ENCODE results near the gene SCGN.
"Not testable (repeated sequence)": the region's sequence is repeated elsewhere in the genome, so short reads cannot be mapped to it uniquely, and the experiment has no call there.

The SCGN gene

DNA sequence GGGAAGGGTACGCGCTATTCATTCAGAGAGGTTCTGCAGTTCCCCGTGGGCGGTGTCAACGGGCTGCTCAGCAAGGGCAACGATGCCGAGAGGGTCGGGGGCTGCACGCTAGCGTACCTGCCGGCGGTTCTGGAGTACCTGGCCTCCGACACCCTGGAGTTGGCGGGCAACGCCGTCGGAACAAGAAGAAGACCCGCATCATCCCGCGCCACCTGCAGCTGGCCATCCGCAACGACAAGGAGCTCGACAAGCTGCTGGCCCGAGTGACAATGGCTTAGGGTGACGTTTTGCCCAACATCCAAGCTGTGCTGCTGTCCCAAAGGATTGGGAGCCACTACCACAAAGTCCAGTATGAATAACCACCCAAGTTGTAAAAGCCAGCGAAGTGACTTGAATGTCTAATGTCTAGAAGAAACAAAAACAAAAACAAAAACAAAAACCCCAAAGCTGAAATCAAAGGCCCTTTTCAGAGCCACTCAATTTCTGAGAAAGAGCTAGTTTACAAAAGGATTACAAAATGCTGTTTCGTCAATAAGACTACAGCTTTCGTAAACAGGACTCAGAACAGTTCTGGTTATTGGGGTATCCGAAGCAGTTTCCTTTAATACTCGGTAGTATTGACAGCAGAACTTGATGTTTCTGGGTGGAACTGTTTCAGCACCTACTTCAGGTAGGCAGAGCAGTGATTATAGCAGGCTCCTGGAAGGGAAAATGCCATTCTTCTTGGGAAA, 80.6 kb downstream of the SCGN start:
- DNase-seq = no peak

GRCh38 chr6:25735261-25735660, 83.2 kb downstream of the SCGN start:
- DNase-seq = no peak

GRCh38 chr6:25743868-25744267, 91.9 kb downstream of the SCGN start:
- DNase-seq = no peak

- no peak for DNase-seq
Observed at GRCh38 chr6:25745836-25746235, 93.8 kb downstream of the SCGN start.

- no peak for DNase-seq
Observed at GRCh38 chr6:25746968-25747367, 95.0 kb downstream of the SCGN start.

DNA sequence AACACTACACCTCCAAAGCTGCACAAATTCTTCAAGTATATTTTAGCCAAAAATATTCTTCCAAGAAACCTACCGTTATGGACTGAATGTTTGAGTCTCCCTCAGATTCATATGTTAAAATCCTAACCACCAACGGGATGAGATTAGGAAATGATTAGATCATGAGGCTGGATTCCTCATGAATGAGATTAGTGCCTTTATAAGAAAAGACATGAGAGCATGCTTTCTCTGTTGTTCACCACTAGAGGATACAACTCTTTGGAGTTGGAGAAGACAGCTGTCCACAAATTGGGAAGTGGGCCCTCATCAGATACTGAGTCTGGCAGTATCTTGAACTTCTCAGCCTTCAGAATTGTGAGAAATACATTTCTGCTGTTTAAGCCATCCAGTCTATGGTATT, 95.5 kb downstream of the SCGN start:
- DNase-seq = no peak

DNA sequence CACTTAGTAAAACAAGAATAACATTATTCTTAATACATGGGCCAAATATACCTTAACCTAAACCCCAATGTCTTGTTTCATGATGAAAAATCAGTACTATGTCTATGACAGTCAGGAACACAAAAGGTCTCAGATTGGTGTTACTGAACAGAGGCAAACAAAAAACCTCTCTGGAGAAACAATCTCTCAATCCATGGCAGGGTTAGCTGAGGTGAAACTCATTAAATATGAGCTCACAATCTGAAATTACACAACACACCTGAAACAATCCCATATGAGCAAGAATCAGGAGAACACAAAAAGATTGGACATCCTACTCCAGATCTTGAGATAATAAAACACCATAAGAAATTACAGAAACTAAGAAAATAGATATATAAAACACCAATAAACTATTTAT, 96.0 kb downstream of the SCGN start:
- DNase-seq = no peak

DNA sequence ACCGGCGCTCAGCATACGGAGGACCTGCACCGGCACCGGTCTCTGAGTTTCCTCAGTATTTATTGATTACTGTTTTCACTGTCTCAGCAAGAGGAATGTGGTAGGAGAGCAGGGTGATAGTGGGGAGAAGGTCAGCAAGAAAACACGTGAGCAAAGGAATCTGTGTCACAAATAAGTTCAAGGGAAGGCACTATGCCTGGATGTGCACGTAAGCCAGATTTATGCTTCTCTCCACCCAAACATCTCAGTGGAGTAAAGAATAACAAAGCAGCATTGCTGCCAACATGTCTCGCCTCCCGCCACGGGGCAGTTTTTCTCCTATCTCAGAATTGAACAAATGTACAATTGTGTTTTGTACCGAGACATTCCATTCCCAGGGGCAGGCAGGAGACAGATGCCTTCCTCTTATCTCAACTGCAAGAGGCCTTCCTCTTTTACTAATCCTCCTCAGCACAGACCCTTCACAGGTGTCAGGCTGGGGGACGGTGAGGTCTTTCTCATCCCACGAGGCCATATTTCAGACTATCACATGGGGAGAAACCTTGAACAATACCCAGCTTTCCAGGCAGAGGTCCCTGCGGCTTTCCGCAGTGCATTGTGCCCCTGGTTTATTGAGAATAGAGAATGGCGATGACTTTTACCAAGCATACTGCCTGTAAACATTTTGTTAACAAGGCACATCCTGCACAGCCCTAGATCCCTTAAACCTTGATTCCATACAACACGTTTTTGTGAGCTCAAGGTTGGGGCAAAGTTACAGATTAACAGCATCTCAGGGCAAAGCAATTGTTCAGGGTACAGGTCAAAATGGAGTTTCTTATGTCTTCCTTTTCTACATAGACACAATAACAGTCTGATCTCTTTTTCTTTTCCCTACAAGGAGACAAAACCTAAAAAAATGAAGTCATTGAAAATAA, 96.8 kb downstream of the SCGN start:
- not testable (repeated sequence) for DNase-seq

DNA sequence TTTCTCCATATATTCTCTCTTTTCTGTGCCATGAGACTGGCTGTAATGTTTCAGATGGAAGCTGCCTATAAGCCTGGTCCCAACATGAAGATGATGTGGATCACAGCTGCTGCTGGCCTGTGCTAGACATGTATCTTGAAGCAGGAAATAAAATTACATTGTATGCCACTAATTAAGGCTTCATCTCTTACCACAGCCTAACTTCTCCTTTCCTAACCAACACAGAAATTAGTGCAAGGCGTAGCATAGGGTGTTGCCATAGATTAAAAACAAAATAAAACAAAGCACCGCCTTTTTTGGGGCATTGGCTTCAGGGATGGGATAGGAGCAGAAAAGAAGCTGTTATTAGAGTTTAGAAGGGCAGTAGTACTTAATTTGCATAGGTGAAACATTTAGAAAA, 97.8 kb downstream of the SCGN start:
- DNase-seq = no peak

GRCh38 chr6:25750906-25751305, 98.9 kb downstream of the SCGN start:
- no peak for DNase-seq
